Activated T-cell treated with anti-CD3 and anti-CD28 coated beads, Interleukin-2, amount 50 U/mL, for 72 hours (primary cell): ENCODE data around the gene CDC25B. TPM values are rescaled to one million over a fixed set of nuclear protein-coding genes. Genes with fewer than 3 reads are reported as not detected.
"Not testable (repeated sequence)": the region's sequence is repeated elsewhere in the genome, so short reads cannot be mapped to it uniquely, and the experiment has no call there.

Experiments used
- ATAC-seq, 2 donors: fragments of 150-1000 bp; cut with Tn5 transposase; replicated peaks in 1 of 2; 2 replicates each; pipeline ENCODE4 v1.10.0; 2021; ENCODE audit warnings: moderate library complexity in 2 of 2, mild to moderate bottlenecking in 1 of 2
- DNase-seq, 2 donors: peaks; one replicate each; pipeline ENCODE4 v3.0.0; 2021 to 2022; ENCODE audit warnings: mixed read lengths in 1 of 2
- H3K27ac Mint-ChIP-seq: one replicate; pipeline ENCODE4 v1.8.0; 2022; ENCODE audit warnings: mild to moderate bottlenecking, moderate library complexity, mixed read lengths
- H3K27me3 Mint-ChIP-seq: one replicate; pipeline ENCODE4 v1.8.0; 2022; ENCODE audit warnings: low read depth, mixed read lengths
- H3K36me3 Mint-ChIP-seq, 2 donors: one replicate each; pipeline ENCODE4 v1.8.0; 2022; ENCODE audit warnings: mixed read lengths in 2 of 2, mild to moderate bottlenecking in 1 of 2; ENCODE audit not compliant: insufficient read depth in 2 of 2
- H3K4me1 Mint-ChIP-seq: one replicate; pipeline ENCODE4 v1.8.0; 2022; ENCODE audit warnings: low read depth, mixed read lengths
- H3K4me3 Mint-ChIP-seq, 2 donors: one replicate each; pipeline ENCODE4 v1.8.0; 2022; ENCODE audit warnings: mild to moderate bottlenecking in 2 of 2, mixed read lengths in 2 of 2, moderate library complexity in 2 of 2
- H3K9me3 Mint-ChIP-seq, 2 donors: one replicate each; pipeline ENCODE4 v1.8.0; 2022; ENCODE audit warnings: mixed read lengths in 2 of 2
- total RNA-seq, 2 donors: library from RNA; stranded (reverse); gene quantifications; one replicate each; pipeline ENCODE4 v1.2.3, GENCODE V29; 2022

The CDC25B gene
- total RNA-seq, 2 donors from 2014 or later: 121 to 128 TPM

GRCh38 chr20:3784216-3784853 is 11.8 kb upstream of the CDC25B start:
- H3K9me3 Mint-ChIP-seq: no peaks in the 10 kb centered on the region
- peak overlapping the region; percentile 57 to 80 for H3K4me3 Mint-ChIP-seq
- DNase-seq (no peak), ATAC-seq (no peak)
- H3K27me3 Mint-ChIP-seq: peaks cover 6% of the 10 kb centered on the region
- H3K27ac Mint-ChIP-seq: peak overlapping the region; percentile 14
- H3K4me1 Mint-ChIP-seq: peaks cover 69% of the 10 kb centered on the region
- peaks cover 2% of the 10 kb centered on the region in 2 donors for H3K36me3 Mint-ChIP-seq

DNA sequence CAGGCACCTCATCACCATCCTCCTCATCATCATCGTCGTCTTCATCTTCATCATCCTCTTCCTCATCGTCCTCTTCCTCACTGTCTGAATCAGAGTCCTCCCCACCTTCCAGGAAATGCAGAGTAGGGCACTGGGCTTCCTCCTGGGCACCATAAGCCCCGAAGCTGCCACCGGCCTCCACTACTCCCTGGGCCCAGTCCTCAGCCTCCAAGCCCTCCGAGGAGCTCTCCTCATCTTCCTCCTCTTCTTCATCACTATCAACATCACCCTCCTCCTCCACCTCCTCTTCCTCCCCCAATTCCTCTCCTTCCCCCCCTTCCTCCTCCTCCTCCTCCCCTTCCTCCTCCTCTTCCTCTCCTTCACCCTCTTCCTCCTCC is 11.3 kb upstream of the CDC25B start:
- no peak for DNase-seq
- H3K27me3 Mint-ChIP-seq: peaks cover 1% of the 10 kb centered on the region
- peak overlapping the region; percentile 57 to 80 for H3K4me3 Mint-ChIP-seq
- H3K4me1 Mint-ChIP-seq: peaks cover 69% of the 10 kb centered on the region
- ATAC-seq: no peak
- no peaks in the 10 kb centered on the region for H3K9me3 Mint-ChIP-seq
- H3K36me3 Mint-ChIP-seq: peaks cover 2% of the 10 kb centered on the region in 2 donors
- H3K27ac Mint-ChIP-seq: peak overlapping the region; percentile 14

GRCh38 chr20:3785240-3786125 is 10.6 kb upstream of the CDC25B start:
- Mint-ChIP-seq H3K36me3 (peaks cover 2% of the 10 kb centered on the region in 2 donors), H3K27me3 (no peaks in the 10 kb centered on the region), H3K27ac (no peak overlapping the region), H3K4me1 (peaks cover 68% of the 10 kb centered on the region), H3K4me3 (peak overlapping the region; percentile 27 to 84), H3K9me3 (no peaks in the 10 kb centered on the region)
- DNase-seq: no peak
- ATAC-seq: no peak

- peaks cover 61% of the 10 kb centered on the region for H3K4me1 Mint-ChIP-seq
- DNase-seq: peak; percentile 50 to 57
- ATAC-seq: peak; percentile 34 to 46
- H3K9me3 Mint-ChIP-seq: no peaks in the 10 kb centered on the region
- peak overlapping the region; percentile 43 for H3K27ac Mint-ChIP-seq
- peak overlapping the region; percentile 78 to 84 for H3K4me3 Mint-ChIP-seq
- no peaks in the 10 kb centered on the region for H3K27me3 Mint-ChIP-seq
- H3K36me3 Mint-ChIP-seq: peaks cover 2% of the 10 kb centered on the region in 2 donors
Measured at GRCh38 chr20:3786126-3786484, 10.0 kb upstream of the CDC25B start.

DNA sequence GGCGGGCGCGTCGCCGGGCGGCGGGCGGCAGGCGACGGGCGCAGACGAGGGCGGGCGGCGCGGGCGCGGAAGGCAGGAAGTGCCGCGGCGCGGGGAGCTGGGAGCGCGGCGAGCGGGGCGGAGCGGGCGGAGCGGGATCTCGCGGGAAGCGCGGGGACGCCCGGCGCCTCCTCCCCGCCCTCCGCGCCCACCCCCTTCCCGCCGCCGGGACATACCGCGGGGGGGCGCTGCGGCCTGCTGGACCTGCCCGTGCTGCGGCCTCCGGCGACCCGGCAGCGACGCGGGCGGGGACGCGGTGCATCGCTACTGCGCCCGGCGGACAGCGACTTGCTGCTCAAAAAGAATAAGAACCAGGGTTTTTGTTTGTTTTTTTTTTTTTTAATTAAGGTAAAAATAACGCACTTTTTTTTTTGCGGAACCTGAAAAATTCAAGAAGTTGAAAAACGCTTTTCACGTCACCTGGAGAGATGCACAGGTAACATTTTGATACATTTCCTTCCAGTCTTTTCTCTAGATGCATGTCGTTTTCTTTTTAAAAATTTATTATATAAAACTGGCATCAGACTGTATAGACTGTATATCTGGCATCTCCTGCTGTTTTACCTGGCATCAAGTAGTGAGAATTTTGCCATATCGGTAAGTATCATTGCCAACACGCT is 9.3 kb upstream of the CDC25B start, which contains the start of gene CENPB:
Gene CENPB, minus strand, starts transcription at position 76 of the 659 bp plus-strand sequence. CDS start 257 bp downstream, outside the sequence.
- peaks cover 2% of the 10 kb centered on the region in 2 donors for H3K36me3 Mint-ChIP-seq
- peaks cover 54% of the 10 kb centered on the region for H3K4me1 Mint-ChIP-seq
- H3K9me3 Mint-ChIP-seq: no peaks in the 10 kb centered on the region
- peak within 1 kb of the TSS; percentile 78 to 84 for H3K4me3 Mint-ChIP-seq
- peak; percentile 95 for ATAC-seq
- H3K27me3 Mint-ChIP-seq: no peaks in the 10 kb centered on the region
- DNase-seq: peak; percentile 93 to 97
- H3K27ac Mint-ChIP-seq: peak within 1 kb of the TSS; percentile 43

DNA sequence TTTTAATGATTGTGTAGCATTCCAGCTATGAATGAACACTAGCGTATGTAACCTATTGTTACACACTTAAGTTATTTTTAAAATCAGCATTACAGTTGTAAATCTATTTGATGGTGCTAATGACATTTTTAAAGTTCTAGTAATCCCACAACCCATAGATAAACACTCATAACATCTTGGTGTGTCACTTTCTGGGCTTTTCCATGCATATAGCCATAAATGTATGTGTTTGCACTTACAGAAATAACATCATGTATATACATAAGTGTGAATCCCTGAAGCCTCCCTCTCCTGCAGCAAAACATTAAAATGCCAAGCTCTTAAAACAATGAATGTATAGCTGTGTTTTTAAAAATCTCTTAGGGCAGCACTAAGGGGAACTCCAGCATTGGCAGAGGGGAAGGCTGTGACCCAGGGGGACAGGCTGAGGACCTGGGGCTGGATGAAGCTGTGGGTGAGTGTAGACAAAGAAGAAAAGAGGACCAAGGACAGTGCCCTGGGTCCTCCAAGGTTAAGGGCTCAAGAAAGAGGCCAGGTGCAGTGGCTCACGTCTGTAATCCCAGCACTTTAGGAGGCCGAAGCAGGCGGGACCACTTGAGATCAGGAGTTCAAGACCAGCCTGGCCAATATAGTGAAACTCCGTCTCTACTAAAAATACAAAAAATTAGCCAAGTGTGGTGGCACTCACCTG is 8.6 kb upstream of the CDC25B start:
- H3K36me3 Mint-ChIP-seq: peaks cover 2% of the 10 kb centered on the region in 2 donors
- no peak for DNase-seq
- H3K27ac Mint-ChIP-seq: peak overlapping the region; percentile 16
- H3K4me3 Mint-ChIP-seq: peak overlapping the region; percentile 50 to 64
- H3K27me3 Mint-ChIP-seq: no peaks in the 10 kb centered on the region
- no peak for ATAC-seq
- no peaks in the 10 kb centered on the region for H3K9me3 Mint-ChIP-seq
- H3K4me1 Mint-ChIP-seq: peaks cover 48% of the 10 kb centered on the region

DNA sequence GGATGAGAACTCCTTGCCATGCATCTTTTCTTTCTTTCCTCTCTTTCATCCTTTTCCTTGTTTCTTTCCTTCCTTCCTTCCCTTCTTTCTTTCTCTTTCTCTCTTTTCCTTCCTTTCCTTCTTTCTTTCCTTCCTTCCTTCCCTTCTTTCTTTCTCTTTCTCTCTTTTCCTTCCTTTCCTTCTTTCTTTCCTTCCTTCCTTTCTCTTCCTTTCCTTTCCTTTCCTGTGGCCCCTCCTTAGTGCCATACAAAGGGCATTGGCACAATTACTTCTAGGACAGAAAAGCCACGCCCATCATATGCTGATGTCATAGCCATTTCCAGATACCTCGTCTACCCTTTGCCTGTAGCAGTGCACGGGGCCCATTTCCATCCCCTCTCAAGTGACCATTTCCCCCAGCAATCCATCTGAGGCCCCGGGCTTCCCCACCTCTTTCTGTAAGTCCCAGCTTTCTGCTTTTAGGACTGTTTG is 7.4 kb upstream of the CDC25B start:
- Mint-ChIP-seq H3K4me1 (peaks cover 38% of the 10 kb centered on the region), H3K4me3 (peak overlapping the region; percentile 27 to 48), H3K36me3 (peaks cover 2% of the 10 kb centered on the region in 2 donors), H3K27me3 (no peaks in the 10 kb centered on the region), H3K9me3 (no peaks in the 10 kb centered on the region), H3K27ac (no peak overlapping the region)
- DNase-seq: no peak
- no peak for ATAC-seq

GRCh38 chr20:3789201-3789600 is 6.9 kb upstream of the CDC25B start:
- H3K36me3 Mint-ChIP-seq, ATAC-seq, H3K9me3 Mint-ChIP-seq, DNase-seq, H3K27me3 Mint-ChIP-seq, H3K27ac Mint-ChIP-seq: not testable (repeated sequence)
- peak overlapping the region; percentile 27 to 48 for H3K4me3 Mint-ChIP-seq
- peaks cover 33% of the 10 kb centered on the region for H3K4me1 Mint-ChIP-seq

DNA sequence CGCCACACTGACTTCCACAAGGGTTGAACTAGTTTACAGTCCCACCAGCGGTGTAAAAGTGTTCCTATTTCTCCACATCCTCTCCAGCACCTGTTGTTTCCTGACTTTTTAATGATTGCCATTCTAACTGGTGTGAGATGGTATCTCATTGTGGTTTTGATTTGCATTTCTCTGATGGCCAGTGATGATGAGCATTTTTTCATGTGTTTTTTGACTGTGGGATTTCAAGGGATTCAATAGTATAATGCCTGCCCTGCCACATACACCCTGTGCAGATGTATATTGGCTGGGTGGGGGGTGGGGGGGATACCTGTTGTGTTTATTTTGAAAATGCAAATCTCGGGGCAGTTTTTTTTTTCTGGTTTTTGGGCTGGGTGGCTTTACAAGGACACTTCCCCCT is 1.9 kb upstream of the CDC25B start:
- not testable (repeated sequence) for ATAC-seq, H3K9me3 Mint-ChIP-seq, H3K27ac Mint-ChIP-seq, H3K27me3 Mint-ChIP-seq, H3K4me3 Mint-ChIP-seq, DNase-seq
- Mint-ChIP-seq H3K4me1 (peaks cover 35% of the 10 kb centered on the region), H3K36me3 (peaks cover 2 to 12% of the 10 kb centered on the region in 2 donors)

DNA sequence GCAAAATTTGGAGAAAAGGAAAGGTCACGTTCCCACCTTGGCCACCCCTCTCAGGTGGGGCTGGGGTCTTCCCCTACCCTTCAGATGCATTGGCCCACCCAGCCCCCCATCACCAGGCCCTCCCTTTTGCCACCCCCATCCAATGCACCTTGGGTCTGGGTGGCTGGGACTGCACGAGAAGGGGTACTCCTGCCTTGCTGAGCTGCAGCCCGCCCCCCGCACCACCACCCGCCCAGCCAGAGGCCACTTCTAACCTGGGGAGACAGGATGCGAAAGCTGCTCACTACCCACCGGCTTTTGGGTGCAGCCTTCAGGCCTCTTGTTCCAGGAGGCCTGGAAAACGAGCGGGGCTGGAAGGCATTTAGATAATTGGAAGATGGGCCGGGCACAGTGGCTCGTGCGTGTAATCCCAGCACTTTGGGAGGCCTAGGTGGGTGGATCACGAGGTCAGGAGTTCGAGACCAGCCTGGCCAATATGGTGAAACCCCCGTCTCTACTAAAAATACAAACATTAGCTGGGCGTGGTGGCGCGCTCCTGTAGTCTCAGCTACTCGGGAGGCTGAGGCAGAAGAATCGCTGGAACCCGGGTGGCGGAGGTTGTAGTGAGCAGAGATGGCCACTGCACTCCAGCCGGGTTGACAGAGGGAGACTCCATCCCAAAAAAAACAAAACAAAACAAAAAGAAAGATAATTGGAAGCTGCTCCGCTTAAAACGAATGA is 1.2 kb upstream of the CDC25B start:
- DNase-seq (no peak), ATAC-seq (no peak)
- peaks cover 38% of the 10 kb centered on the region for H3K4me1 Mint-ChIP-seq
- H3K36me3 Mint-ChIP-seq: peaks cover 2 to 12% of the 10 kb centered on the region in 2 donors
- H3K4me3 Mint-ChIP-seq: peak overlapping the region; percentile 94 to 96
- H3K27me3 Mint-ChIP-seq: no peaks in the 10 kb centered on the region
- no peaks in the 10 kb centered on the region for H3K9me3 Mint-ChIP-seq
- peak overlapping the region; percentile 89 for H3K27ac Mint-ChIP-seq

DNA sequence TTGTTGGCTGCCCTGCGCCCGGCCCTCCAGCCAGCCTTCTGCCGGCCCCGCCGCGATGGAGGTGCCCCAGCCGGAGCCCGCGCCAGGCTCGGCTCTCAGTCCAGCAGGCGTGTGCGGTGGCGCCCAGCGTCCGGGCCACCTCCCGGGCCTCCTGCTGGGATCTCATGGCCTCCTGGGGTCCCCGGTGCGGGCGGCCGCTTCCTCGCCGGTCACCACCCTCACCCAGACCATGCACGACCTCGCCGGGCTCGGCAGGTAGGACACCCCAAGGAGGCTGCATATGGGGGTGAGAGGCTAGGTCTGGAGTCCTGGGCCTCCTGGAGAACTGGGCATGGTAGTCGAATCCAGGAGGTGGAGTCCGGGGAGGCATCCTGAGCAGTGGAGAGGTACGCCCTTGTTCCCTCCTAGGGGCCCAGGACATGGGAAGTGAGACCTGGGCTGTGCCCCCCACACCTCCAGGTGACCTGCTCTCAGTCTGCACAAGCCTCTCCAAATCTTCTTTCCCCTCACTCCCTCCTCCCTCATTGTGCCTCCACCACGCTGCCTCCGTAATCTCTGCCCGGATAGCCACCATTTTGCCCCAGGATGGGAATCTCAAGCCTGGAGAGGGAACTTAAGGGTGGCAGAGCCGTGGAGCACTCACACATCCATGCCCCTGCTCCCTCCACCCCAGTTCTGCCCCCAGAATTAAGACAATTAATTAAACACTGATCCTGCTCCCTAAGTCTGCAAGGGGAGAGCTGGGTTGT is 541 bp downstream of the CDC25B start:
- peak in 1 of 2 donors; percentile 2 for ATAC-seq
- peaks cover 8 to 19% of the 10 kb centered on the region in 2 donors for H3K36me3 Mint-ChIP-seq

More for the DNA sequence above, 541 bp downstream of the CDC25B start:
- no peak for DNase-seq
- Mint-ChIP-seq H3K27ac (peak overlapping the region; percentile 95), H3K27me3 (no peaks in the 10 kb centered on the region), H3K4me1 (peaks cover 52% of the 10 kb centered on the region), H3K4me3 (peak overlapping the region; percentile 94 to 96), H3K9me3 (no peaks in the 10 kb centered on the region)
